Measurements from ENCODE around the gene THSD4. TPM values are rescaled to one million over a fixed set of nuclear protein-coding genes. Genes with fewer than 3 reads are reported as not detected.

Gene THSD4
- total RNA-seq, 1 experiment from 2014 or later, result 0.29 TPM

GRCh38 chr15:71296315-71296679, 181.0 kb downstream of the THSD4 start:
- no peak for DNase-seq
- Mint-ChIP-seq H3K4me1 (ENCODE audit: low read depth, unreplicated experiment) (no peaks in the 10 kb centered on the region), H3K4me3 (ENCODE audit: unreplicated experiment) (no peak overlapping the region), H3K27ac (ENCODE audit: unreplicated experiment) (no peak overlapping the region), H3K9me3 (ENCODE audit: unreplicated experiment) (no peaks in the 10 kb centered on the region), H3K27me3 (ENCODE audit: insufficient read depth, unreplicated experiment) (no peaks in the 10 kb centered on the region), H3K36me3 (ENCODE audit: insufficient read depth, unreplicated experiment) (no peaks in the 10 kb centered on the region)
- Histone ChIP-seq H3K27me3 (replicated peaks; ENCODE audit: control insufficient read depth, insufficient read depth, low read length) (no peaks in the 10 kb centered on the region), H3K36me3 (ENCODE audit: control insufficient read depth, insufficient read depth, low read length) (no peaks in the 10 kb centered on the region), H3K9me3 (no peaks in the 10 kb centered on the region), H3K4me3 (ENCODE audit: low read depth, low read length) (no peak overlapping the region), H3K4me1 (peaks cover 7% of the 10 kb centered on the region; the same call in 1 of the 2 replicates)
- BruUV-seq (replicated peaks), result no TSS peak
- ChIA-PET CTCF (no interaction called here), POLR2A (no interaction called here)
- intact Hi-C loops (cut with micrococcal nuclease; ENCODE audit: unreplicated experiment), result no loop called here
- no peak for TF ChIP-seq CTCF (IDR thresholded peaks at IDR 0.05; ENCODE audit: insufficient read depth in 1 of 2, low read depth in 1 of 2, low read length in 1 of 2, severe bottlenecking in 1 of 2, unreplicated experiment in 1 of 2)

DNA sequence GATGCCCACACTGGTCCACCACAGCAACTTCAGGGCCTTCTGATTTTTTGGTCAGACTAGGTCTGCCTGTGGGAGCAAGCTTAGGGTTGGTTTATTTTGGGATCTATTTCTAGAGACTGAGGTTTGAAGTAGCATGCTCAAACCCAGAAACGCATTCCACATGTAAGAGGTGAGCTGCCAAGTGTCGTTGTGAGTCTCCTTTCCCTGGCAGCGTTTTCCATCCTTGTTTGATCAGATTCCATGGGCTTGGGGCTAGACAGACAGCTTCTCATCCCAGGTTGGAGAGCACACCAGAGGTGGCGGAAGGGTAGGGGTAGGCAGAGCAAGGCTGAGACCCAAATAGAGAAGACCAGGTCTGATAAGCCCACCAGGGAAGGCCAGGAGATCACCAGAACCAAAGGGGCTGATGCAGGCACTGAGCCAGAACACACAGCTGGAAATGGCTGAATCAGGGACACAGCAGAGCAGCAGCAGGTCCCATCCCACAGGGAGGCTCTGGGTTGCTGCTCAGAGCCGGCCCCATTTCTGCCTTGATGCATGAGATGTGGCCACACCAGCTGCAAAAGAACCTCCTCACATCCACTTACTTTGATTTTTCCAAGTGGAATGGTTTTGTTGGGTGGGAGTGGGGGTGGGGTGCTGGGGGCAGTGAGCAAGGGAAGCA, 186.8 kb downstream of the THSD4 start:
- TF ChIP-seq CTCF (IDR thresholded peaks at IDR 0.05; ENCODE audit: insufficient read depth in 1 of 2, low read depth in 1 of 2, low read length in 1 of 2, severe bottlenecking in 1 of 2, unreplicated experiment in 1 of 2), result no peak
- Mint-ChIP-seq H3K27ac (ENCODE audit: unreplicated experiment) (no peak overlapping the region), H3K4me3 (ENCODE audit: unreplicated experiment) (no peak overlapping the region), H3K27me3 (ENCODE audit: insufficient read depth, unreplicated experiment) (peaks cover 3% of the 10 kb centered on the region), H3K4me1 (ENCODE audit: low read depth, unreplicated experiment) (no peaks in the 10 kb centered on the region), H3K9me3 (ENCODE audit: unreplicated experiment) (no peaks in the 10 kb centered on the region), H3K36me3 (ENCODE audit: insufficient read depth, unreplicated experiment) (no peaks in the 10 kb centered on the region)
- DNase-seq, result no peak
- H3K27me3 ChIP-seq (replicated peaks; ENCODE audit: control insufficient read depth, insufficient read depth, low read length), result no peaks in the 10 kb centered on the region
- POLR2A ChIA-PET, result no interaction called here
- H3K9me3 ChIP-seq, result no peaks in the 10 kb centered on the region
- no peak overlapping the region for H3K4me3 ChIP-seq (ENCODE audit: low read depth, low read length)
- CTCF ChIA-PET, result no interaction called here
- H3K4me1 ChIP-seq, result no peaks in the 10 kb centered on the region
- H3K36me3 ChIP-seq (ENCODE audit: control insufficient read depth, insufficient read depth, low read length), result no peaks in the 10 kb centered on the region
- intact Hi-C loops (cut with micrococcal nuclease; ENCODE audit: unreplicated experiment), result no loop called here
- BruUV-seq (replicated peaks), result no TSS peak

DNA sequence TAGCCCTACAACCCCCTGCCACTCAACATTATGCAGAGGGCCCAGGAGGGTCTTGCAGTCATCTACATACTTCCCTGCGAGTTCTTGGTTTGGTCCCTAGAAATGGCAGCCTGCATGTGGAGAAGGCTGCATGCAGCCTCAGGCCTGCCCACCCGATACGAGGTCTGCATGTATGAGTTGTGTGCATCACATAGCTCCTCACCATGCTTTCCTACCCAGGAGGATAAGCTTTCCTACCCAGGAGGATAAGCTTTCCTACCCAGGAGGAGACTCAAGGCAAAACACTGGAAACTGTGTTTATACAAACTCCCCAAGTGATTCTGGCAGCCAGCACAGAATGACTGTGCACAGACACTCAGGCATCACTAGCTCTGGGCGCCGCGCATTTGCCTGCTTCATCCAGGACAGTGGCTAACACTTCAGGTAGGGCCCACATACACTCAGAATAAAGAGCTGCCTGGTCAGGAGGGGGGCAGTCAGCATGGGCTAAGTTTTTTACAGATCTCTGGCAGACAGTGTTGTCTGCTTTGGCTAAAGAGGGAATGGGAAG, 187.7 kb downstream of the THSD4 start:
- Mint-ChIP-seq H3K27me3 (ENCODE audit: insufficient read depth, unreplicated experiment) (peaks cover 3% of the 10 kb centered on the region), H3K4me1 (ENCODE audit: low read depth, unreplicated experiment) (no peaks in the 10 kb centered on the region), H3K36me3 (ENCODE audit: insufficient read depth, unreplicated experiment) (no peaks in the 10 kb centered on the region), H3K9me3 (ENCODE audit: unreplicated experiment) (no peaks in the 10 kb centered on the region), H3K27ac (ENCODE audit: unreplicated experiment) (no peak overlapping the region), H3K4me3 (ENCODE audit: unreplicated experiment) (no peak overlapping the region)
- no peak for TF ChIP-seq CTCF (IDR thresholded peaks at IDR 0.05; ENCODE audit: insufficient read depth in 1 of 2, low read depth in 1 of 2, low read length in 1 of 2, severe bottlenecking in 1 of 2, unreplicated experiment in 1 of 2)
- DNase-seq, result no peak
- H3K4me3 ChIP-seq (ENCODE audit: low read depth, low read length), result no peak overlapping the region
- H3K9me3 ChIP-seq, result no peaks in the 10 kb centered on the region
- CTCF ChIA-PET, result no interaction called here
- no peaks in the 10 kb centered on the region for H3K27me3 ChIP-seq (replicated peaks; ENCODE audit: control insufficient read depth, insufficient read depth, low read length)
- intact Hi-C loops (cut with micrococcal nuclease; ENCODE audit: unreplicated experiment), result no loop called here
- H3K36me3 ChIP-seq (ENCODE audit: control insufficient read depth, insufficient read depth, low read length), result no peaks in the 10 kb centered on the region
- H3K4me1 ChIP-seq, result no peaks in the 10 kb centered on the region
- POLR2A ChIA-PET, result no interaction called here
- BruUV-seq (replicated peaks), result no TSS peak
